Keratinocyte (primary cell): ENCODE results near the gene PRXL2B. TPM values are rescaled to one million over a fixed set of nuclear protein-coding genes. Genes with fewer than 3 reads are reported as not detected.

ENCODE experiments used
- DNase-seq: peaks from one replicate; pipeline ENCODE4 v3.0.0-alpha.2; 2011; ENCODE audit warnings: low read depth, missing footprints, low spot score
- FAIRE-seq: peaks from 2 replicates; lab custom pipeline; 2011; peaks lifted over from hg19 to GRCh38; lab: Jason Lieb, UNC
- H2AFZ ChIP-seq: 2 replicates; pipeline ENCODE4 v1.6.0; 2012; ENCODE audit warnings: low read length, control low read depth, inconsistent platforms; ENCODE audit not compliant: control insufficient read depth
- H3K27ac ChIP-seq: 2 replicates; pipeline ENCODE4 v1.5.1; 2011; ENCODE audit warnings: low read length; ENCODE audit not compliant: control insufficient read depth, insufficient read depth
- H3K27me3 ChIP-seq: 3 replicates; pipeline ENCODE4 v1.6.0; 2011; ENCODE audit warnings: low read length; ENCODE audit not compliant: control insufficient read depth, insufficient read depth; ENCODE audit errors: extremely low read depth
- H3K36me3 ChIP-seq, 2 experiments: 2 replicates in 1 of 2; 3 replicates in 1 of 2; pipeline ENCODE4 v1.5.1; 2011; ENCODE audit warnings: low read length in 2 of 2, mild to moderate bottlenecking in 1 of 2; ENCODE audit not compliant: control insufficient read depth in 2 of 2, insufficient read depth in 2 of 2; ENCODE audit errors: extremely low read depth in 1 of 2
- H3K4me1 ChIP-seq: 3 replicates; pipeline ENCODE4 v1.5.1; 2011; ENCODE audit warnings: low read length; ENCODE audit not compliant: control insufficient read depth, insufficient read depth; ENCODE audit errors: extremely low read depth
- H3K4me2 ChIP-seq: 3 replicates; pipeline ENCODE4 v1.6.0; 2011; ENCODE audit warnings: low read depth, low read length; ENCODE audit not compliant: control insufficient read depth, insufficient read depth; ENCODE audit errors: extremely low read depth
- H3K4me3 ChIP-seq, 3 experiments: fragments of 200-600 bp in 1 of 3; sonication (generic) in 1 of 3; 2 replicates in 2 of 3; 3 replicates in 1 of 3; pipeline ENCODE4 v1.5.1; 2011 to 2016; ENCODE audit warnings: low read length in 3 of 3, mild to moderate bottlenecking in 3 of 3, control low read depth in 2 of 3, inconsistent platforms in 1 of 3, low read depth in 1 of 3, mixed read lengths in 1 of 3, mixed run types in 1 of 3, moderate library complexity in 1 of 3; ENCODE audit not compliant: control insufficient read depth in 2 of 3, insufficient read depth in 2 of 3; ENCODE audit errors: extremely low read depth in 1 of 3
- H3K79me2 ChIP-seq: 2 replicates; pipeline ENCODE4 v1.6.0; 2012; ENCODE audit warnings: low read length; ENCODE audit not compliant: control insufficient read depth, insufficient read depth
- H3K9ac ChIP-seq: 3 replicates; pipeline ENCODE4 v1.6.0; 2011; ENCODE audit warnings: low read length; ENCODE audit not compliant: control insufficient read depth, insufficient read depth; ENCODE audit errors: extremely low read depth
- H3K9me1 ChIP-seq: 3 replicates; pipeline ENCODE4 v1.6.0; 2011; ENCODE audit warnings: low read length; ENCODE audit not compliant: control insufficient read depth, insufficient read depth; ENCODE audit errors: extremely low read depth
- H3K9me3 ChIP-seq: 2 replicates; pipeline ENCODE4 v1.5.1; 2012; ENCODE audit warnings: low read depth, low read length; ENCODE audit not compliant: control insufficient read depth
- H4K20me1 ChIP-seq: 3 replicates; pipeline ENCODE4 v1.6.0; 2011; ENCODE audit warnings: low read length; ENCODE audit not compliant: control insufficient read depth, insufficient read depth; ENCODE audit errors: extremely low read depth
- EZH2 ChIP-seq: IDR thresholded peaks from one replicate; pipeline ENCODE4 v1.6.1; 2012; ENCODE audit warnings: inconsistent platforms, mild to moderate bottlenecking, low read length, moderate library complexity
- dilution Hi-C: fragments of 300-500 bp; cut with MboI; formaldehyde crosslinking; loops from one replicate; pipeline ENCODE4 v1.7.0; 2020; ENCODE audit warnings: low sequenced_read_pairs; ENCODE audit not compliant: extremely low pct_ligation_motif_present
- polyA plus RNA-seq, 5 experiments: library from polyadenylated mRNA; depleted of rRNA in 3 of 5; stranded (reverse) in 3 of 5; stranded (forward) in 1 of 5; unstranded in 1 of 5; fragments of >200 nt; gene quantifications; 1 replicate in 1 of 5; 2 replicates in 3 of 5; 3 replicates in 1 of 5; pipeline versions ENCODE4 v1.2.1 to v1.2.3, GENCODE V29; 2011 to 2012; ENCODE audit warnings: missing spikeins in 2 of 5, low read depth in 1 of 5, low replicate concordance in 1 of 5
- TF ChIP-seq, protein P1 (sequence below), 3 experiments: IDR thresholded peaks in 1 of 3; conservative IDR thresholded peaks in 1 of 3; optimal IDR thresholded peaks in 1 of 3; 2 replicates in 2 of 3; 3 replicates in 1 of 3; pipeline versions ENCODE3 to v1.5.1; 2011; ENCODE audit warnings: low read length in 3 of 3, mild to moderate bottlenecking in 3 of 3, moderate library complexity in 2 of 3, control low read depth in 1 of 3, inconsistent platforms in 1 of 3; ENCODE audit not compliant: insufficient read depth in 2 of 3; ENCODE audit errors: extremely low read depth in 1 of 3

PRXL2B gene
- polyA plus RNA-seq, 1 donor (not counting 4 experiments of a cell fraction or from before 2014, with no cell fraction given), result 11.4 TPM

DNA sequence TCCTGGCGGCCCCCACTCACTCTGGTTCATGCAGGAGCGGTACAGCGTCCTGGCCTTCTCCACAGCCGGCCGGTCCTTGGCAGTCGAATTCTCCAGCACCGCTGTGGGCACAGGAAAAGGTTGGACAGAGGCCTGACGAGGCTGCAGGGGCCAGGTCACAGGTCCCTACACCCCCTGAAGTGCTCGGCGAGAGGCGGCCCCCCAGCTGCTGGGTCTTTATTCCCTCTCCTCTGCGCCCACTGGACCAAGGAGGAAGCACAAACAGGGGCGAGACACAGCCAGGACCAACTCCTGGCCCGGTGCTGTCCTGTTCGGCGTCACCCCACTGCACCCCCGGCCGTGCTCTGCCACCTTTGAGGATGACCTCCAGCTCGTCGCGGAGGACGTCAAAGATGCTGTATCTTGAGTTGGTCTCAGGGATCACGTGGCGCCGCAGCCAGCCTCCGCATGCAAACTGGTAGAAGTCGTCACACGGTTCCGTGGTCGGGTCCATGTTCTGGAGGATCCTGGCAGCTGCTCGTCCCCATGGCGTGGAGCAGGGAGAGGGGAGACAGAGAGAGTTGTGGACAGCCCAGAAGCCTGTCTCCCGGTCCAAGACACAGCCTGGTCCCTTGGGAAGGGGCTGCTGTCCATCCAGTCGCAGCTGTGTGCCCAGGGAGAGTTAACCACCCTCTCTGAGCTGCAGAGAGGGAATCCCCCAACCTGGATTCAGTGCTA is 22.9 kb downstream of the PRXL2B start:
- no peaks in the 10 kb centered on the region for H3K4me1 ChIP-seq
- no peak for FAIRE-seq
- dilution Hi-C loops, result no loop called here
- H3K9me1 ChIP-seq, result no peaks in the 10 kb centered on the region
- no peak overlapping the region for H3K27ac ChIP-seq
- no peaks in the 10 kb centered on the region for H3K27me3 ChIP-seq
- no peaks in the 10 kb centered on the region for H3K9me3 ChIP-seq
- no peaks in the 10 kb centered on the region for H4K20me1 ChIP-seq
- no peak overlapping the region for H3K4me2 ChIP-seq
- TF ChIP-seq EZH2, result no peak
- TF ChIP-seq, protein P1, sequence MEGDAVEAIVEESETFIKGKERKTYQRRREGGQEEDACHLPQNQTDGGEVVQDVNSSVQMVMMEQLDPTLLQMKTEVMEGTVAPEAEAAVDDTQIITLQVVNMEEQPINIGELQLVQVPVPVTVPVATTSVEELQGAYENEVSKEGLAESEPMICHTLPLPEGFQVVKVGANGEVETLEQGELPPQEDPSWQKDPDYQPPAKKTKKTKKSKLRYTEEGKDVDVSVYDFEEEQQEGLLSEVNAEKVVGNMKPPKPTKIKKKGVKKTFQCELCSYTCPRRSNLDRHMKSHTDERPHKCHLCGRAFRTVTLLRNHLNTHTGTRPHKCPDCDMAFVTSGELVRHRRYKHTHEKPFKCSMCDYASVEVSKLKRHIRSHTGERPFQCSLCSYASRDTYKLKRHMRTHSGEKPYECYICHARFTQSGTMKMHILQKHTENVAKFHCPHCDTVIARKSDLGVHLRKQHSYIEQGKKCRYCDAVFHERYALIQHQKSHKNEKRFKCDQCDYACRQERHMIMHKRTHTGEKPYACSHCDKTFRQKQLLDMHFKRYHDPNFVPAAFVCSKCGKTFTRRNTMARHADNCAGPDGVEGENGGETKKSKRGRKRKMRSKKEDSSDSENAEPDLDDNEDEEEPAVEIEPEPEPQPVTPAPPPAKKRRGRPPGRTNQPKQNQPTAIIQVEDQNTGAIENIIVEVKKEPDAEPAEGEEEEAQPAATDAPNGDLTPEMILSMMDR (optimal IDR thresholded peaks at IDR 0.05 in 1 of 3, IDR thresholded peaks at IDR 0.05 in 1 of 3, conservative IDR thresholded peaks at IDR 0.05 in 1 of 3; ENCODE audit: extremely low read depth in 1 of 3, insufficient read depth in 2 of 3, low read length in 3 of 3), result no peak
- no peak overlapping the region for H3K4me3 ChIP-seq
- H3K79me2 ChIP-seq, result no peaks in the 10 kb centered on the region
- no peak overlapping the region for H3K9ac ChIP-seq
- DNase-seq, result no peak
- H2AFZ ChIP-seq, result no peak overlapping the region
- H3K36me3 ChIP-seq, result no peaks in the 10 kb centered on the region

DNA sequence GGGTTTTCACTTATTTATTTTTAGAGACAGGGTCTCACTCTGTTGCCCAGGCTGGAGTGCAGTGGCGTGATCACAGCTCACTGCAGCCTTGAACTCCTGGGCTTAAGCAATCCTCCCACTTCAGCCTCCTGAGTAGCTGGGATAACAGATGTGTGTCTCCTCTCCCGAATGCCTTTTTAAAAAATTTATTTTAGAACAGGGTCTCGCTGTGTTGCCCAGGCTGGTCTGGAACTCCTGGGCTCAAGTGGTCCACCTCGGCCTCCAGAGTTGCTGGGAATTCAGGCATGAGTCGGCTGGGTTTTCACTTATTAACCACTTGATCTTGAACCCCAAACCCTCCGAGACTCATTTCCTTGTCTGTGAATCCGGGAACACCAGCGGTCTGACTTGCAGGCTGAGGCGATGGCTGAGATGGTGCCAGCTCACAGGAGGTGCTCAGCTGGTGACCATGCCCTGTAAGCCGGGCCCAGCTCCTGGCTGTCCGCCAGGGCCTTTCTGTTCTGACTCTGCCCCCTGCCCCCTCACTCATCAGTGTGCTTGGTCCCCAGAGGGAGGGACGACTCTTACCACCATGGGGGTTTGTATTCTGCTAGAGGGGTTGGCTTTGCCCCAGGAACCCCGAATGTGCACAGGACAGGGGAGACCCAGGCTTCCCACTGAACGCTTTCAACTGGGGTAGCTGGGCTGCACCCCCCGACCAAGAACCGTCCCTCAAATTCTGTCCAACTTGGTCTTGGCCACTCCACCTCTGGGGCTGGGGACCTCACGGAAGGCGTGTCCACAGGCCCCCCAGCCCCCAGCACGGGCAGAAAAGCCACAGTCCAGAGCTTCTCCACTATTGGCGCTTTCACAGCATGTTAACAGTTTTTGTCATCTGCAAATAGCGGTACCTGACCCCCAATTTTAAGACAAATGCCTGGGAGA is 23.7 kb downstream of the PRXL2B start:
- DNase-seq, result no peak
- no peak overlapping the region for H3K27ac ChIP-seq
- no peaks in the 10 kb centered on the region for H3K4me1 ChIP-seq
- no peaks in the 10 kb centered on the region for H3K9me3 ChIP-seq
- no peak overlapping the region for H3K4me3 ChIP-seq
- no peak overlapping the region for H2AFZ ChIP-seq
- no peaks in the 10 kb centered on the region for H3K27me3 ChIP-seq
- FAIRE-seq, result no peak
- H4K20me1 ChIP-seq, result no peaks in the 10 kb centered on the region
- H3K36me3 ChIP-seq, result no peaks in the 10 kb centered on the region
- dilution Hi-C loops, result no loop called here
- no peak overlapping the region for H3K9ac ChIP-seq
- H3K9me1 ChIP-seq, result no peaks in the 10 kb centered on the region
- no peak overlapping the region for H3K4me2 ChIP-seq
- no peaks in the 10 kb centered on the region for H3K79me2 ChIP-seq
- TF ChIP-seq EZH2, result no peak
- TF ChIP-seq, protein P1 (optimal IDR thresholded peaks at IDR 0.05 in 1 of 3, IDR thresholded peaks at IDR 0.05 in 1 of 3, conservative IDR thresholded peaks at IDR 0.05 in 1 of 3; ENCODE audit: extremely low read depth in 1 of 3, insufficient read depth in 2 of 3, low read length in 3 of 3), result no peak
